A549 treated with CpdA at 1 μM for 4 hours (cell line): ENCODE results near the gene FARP2. TPM values are rescaled to one million over a fixed set of nuclear protein-coding genes. Genes with fewer than 3 reads are reported as not detected.

Experiments
- total RNA-seq: library from RNA; stranded (reverse); fragments of 200-300 nt; extraction: Qiagen RNA extraction; gene quantifications from 5 replicates; pipeline ENCODE4 v1.2.3, GENCODE V29; 2022; ENCODE audit warnings: low read depth

The FARP2 gene
- total RNA-seq, result 20.5 to 28.4 TPM (median 25.3 TPM) in 5 replicates

GRCh38 chr2:241355983-241356870 lies at the start of gene FARP2:
FARP2 (plus strand) TSS chr2:241356285; CDS start chr2:241373108, 16,823 bp downstream.

GRCh38 chr2:241315093-241315878 lies 40.8 kb upstream of the FARP2 start, which contains the start of gene HDLBP:
HDLBP (minus strand) TSS chr2:241315672; CDS start chr2:241266869, 48,803 bp downstream.

GRCh38 chr2:241315879-241316631 lies 40.0 kb upstream of the FARP2 start, which contains the start of gene SEPTIN2:
SEPTIN2 (plus strand) TSS chr2:241315925; CDS start chr2:241324233, 8,308 bp downstream.

GRCh38 chr2:241508240-241509154 lies 152.4 kb downstream of the FARP2 start, which contains the start of gene STK25:
STK25 (minus strand) TSS chr2:241508584; CDS start chr2:241508035, 549 bp downstream.

Other genes starting within 250 kb of the FARP2 start
- 8.0 to 9.9 TPM (median 9.2 TPM) in 5 replicates for gene PASK, start 206.8 kb upstream of the FARP2 start, total RNA-seq
- 58.3 to 73.5 TPM (median 61.4 TPM) in 5 replicates for gene PPP1R7, start 205.8 kb upstream of the FARP2 start, total RNA-seq
- 1.4 to 2.5 TPM (median 2.1 TPM) in 5 replicates for gene ANO7, start 167.6 kb upstream of the FARP2 start, total RNA-seq
- 260 to 289 TPM (median 272 TPM) in 5 replicates for gene HDLBP, start 40.6 kb upstream of the FARP2 start, total RNA-seq
- gene SEPTIN2, start 40.4 kb upstream of the FARP2 start, total RNA-seq, result 247 to 307 TPM (median 275 TPM) in 5 replicates
- gene STK25, start 152.3 kb downstream of the FARP2 start, total RNA-seq, result 90.8 to 115 TPM (median 105 TPM) in 5 replicates
- gene BOK, start 202.5 kb downstream of the FARP2 start, total RNA-seq, result 21.8 to 34.1 TPM (median 29.4 TPM) in 5 replicates